K562 (cell line): ENCODE measurements around the gene NFKBIB. TPM values are rescaled to one million over a fixed set of nuclear protein-coding genes. Genes with fewer than 3 reads are reported as not detected.

Experiments
- BACH1 ChIP-seq: fragments of 200-800 bp; sonication (Bioruptor generic); IDR thresholded peaks from 2 replicates; pipeline ENCODE4 v1.6.1; 2016; ENCODE audit warnings: missing genetic modification characterization, missing compliant biosample characterization
- CBX2 ChIP-seq: fragments of 200-600 bp; sonication (generic); IDR thresholded peaks from one replicate; pipeline ENCODE4 v1.6.1; 2012; ENCODE audit warnings: mild to moderate bottlenecking, low read length, inconsistent platforms; ENCODE audit not compliant: insufficient read depth, poor library complexity, severe bottlenecking
- E2F6 ChIP-seq, 2 experiments: IDR thresholded peaks; 2 replicates each; pipeline ENCODE4 v1.6.1; 2011; ENCODE audit warnings: borderline replicate concordance in 1 of 2, control low read depth in 1 of 2, low read depth in 1 of 2, low read length in 1 of 2, mild to moderate bottlenecking in 1 of 2, mixed read lengths in 1 of 2, moderate library complexity in 1 of 2; ENCODE audit not compliant: insufficient read depth in 1 of 2, insufficient read length in 1 of 2, poor library complexity in 1 of 2, severe bottlenecking in 1 of 2; ENCODE audit errors: extremely low read depth in 1 of 2
- FOXM1 ChIP-seq, 2 experiments: fragments of 450-650 bp in 1 of 2; sonication (generic) in 1 of 2; formaldehyde crosslinking in 1 of 2; IDR thresholded peaks; 2 replicates each; pipeline versions ENCODE4 v1.6.1 to v1.9.0; 2017 to 2022; ENCODE audit warnings: low read depth in 2 of 2, mild to moderate bottlenecking in 2 of 2, missing genetic modification reagents in 1 of 2, moderate library complexity in 1 of 2
- FUS ChIP-seq: fragments of 200-400 bp; formaldehyde crosslinking; optimal IDR thresholded peaks from 2 replicates; pipeline ENCODE3; 2017; ENCODE audit warnings: low read depth, low read length
- IFI16 ChIP-seq: fragments of 250-450 bp; sonication (Bioruptor Pico); IDR thresholded peaks from 2 replicates; pipeline ENCODE4 v2.1.2; 2022; ENCODE audit warnings: mild to moderate bottlenecking, inconsistent platforms
- KDM5B ChIP-seq: fragments of 200-600 bp; sonication (generic); IDR thresholded peaks from 2 replicates; pipeline ENCODE4 v1.6.1; 2012; ENCODE audit warnings: low read depth, mild to moderate bottlenecking, moderate library complexity, low read length, control low read depth, inconsistent platforms; ENCODE audit not compliant: insufficient replicate concordance
- LCOR ChIP-seq: sonication (generic); formaldehyde crosslinking; IDR thresholded peaks from 2 replicates; pipeline ENCODE4 v1.8.0; 2022; ENCODE audit warnings: mild to moderate bottlenecking, missing genetic modification reagents
- MAFK ChIP-seq: IDR thresholded peaks from 2 replicates; pipeline ENCODE4 v1.6.1; 2011; ENCODE audit warnings: low read length, improper control_type of control experiment
- MCM2 ChIP-seq: fragments of 450-650 bp; IDR thresholded peaks from 2 replicates; pipeline ENCODE4 v1.6.1; 2017; ENCODE audit warnings: low read depth, mild to moderate bottlenecking
- MCM3 ChIP-seq: fragments of 450-650 bp; IDR thresholded peaks from 2 replicates; pipeline ENCODE4 v1.6.1; 2016
- MCM7 ChIP-seq, 2 experiments: fragments of 450-650 bp; IDR thresholded peaks; 2 replicates each; pipeline ENCODE4 v1.6.1; 2016 to 2018
- NFE2 ChIP-seq: IDR thresholded peaks from 2 replicates; pipeline ENCODE4 v1.6.1; 2014; ENCODE audit warnings: antibody characterized with exemption, low read depth
- PTBP1 ChIP-seq: fragments of 200-400 bp; formaldehyde crosslinking; IDR thresholded peaks from 2 replicates; pipeline ENCODE4 v1.6.1; 2017; ENCODE audit warnings: low read depth, low read length
- RNF2 ChIP-seq: sonication (generic); IDR thresholded peaks from 2 replicates; pipeline ENCODE4 v1.6.1; 2016
- SFPQ ChIP-seq: fragments of 200-400 bp; formaldehyde crosslinking; IDR thresholded peaks from 2 replicates; pipeline ENCODE4 v1.6.1; 2017; ENCODE audit warnings: mild to moderate bottlenecking, low read depth, low read length, moderate library complexity
- SMAD3 ChIP-seq: fragments of 450-650 bp; formaldehyde crosslinking; conservative IDR thresholded peaks from 2 replicates; pipeline ENCODE4 v1.4.0; 2020; ENCODE audit warnings: mild to moderate bottlenecking
- THRAP3 ChIP-seq: fragments of 450-650 bp; IDR thresholded peaks from 2 replicates; pipeline ENCODE4 v1.6.1; 2016; ENCODE audit warnings: mild to moderate bottlenecking, inconsistent platforms, borderline replicate concordance
- ZFP1 ChIP-seq: fragments of 450-650 bp; formaldehyde crosslinking; IDR thresholded peaks from 2 replicates; pipeline ENCODE4 v1.4.0; 2020; ENCODE audit warnings: mild to moderate bottlenecking, mixed read lengths
- ZNF24 ChIP-seq: fragments of 450-650 bp; IDR thresholded peaks from 2 replicates; pipeline ENCODE4 v1.6.1; 2016
- ZNF436 ChIP-seq: fragments of 250-450, 450-650 bp; sonication (Bioruptor Pico); formaldehyde crosslinking; IDR thresholded peaks from 2 replicates; pipeline ENCODE4 v1.7.0; 2020; ENCODE audit warnings: mild to moderate bottlenecking
- ZNF507 ChIP-seq: conservative IDR thresholded peaks from 2 replicates; pipeline ENCODE4 v1.6.1; 2017; ENCODE audit warnings: missing genetic modification characterization, missing compliant biosample characterization
- ZNF561 ChIP-seq: fragments of 450-650 bp; formaldehyde crosslinking; conservative IDR thresholded peaks from 2 replicates; pipeline ENCODE4 v1.4.0; 2020; ENCODE audit warnings: mild to moderate bottlenecking, moderate library complexity
- ZNF75A ChIP-seq: fragments of 450-650 bp; formaldehyde crosslinking; IDR thresholded peaks from 2 replicates; pipeline ENCODE4 v1.4.0; 2020; ENCODE audit warnings: mild to moderate bottlenecking
- ZNF79 ChIP-seq: fragments of 250-450 bp; sonication (Bioruptor Pico); IDR thresholded peaks from 2 replicates; pipeline ENCODE4 v1.4.0; 2020; ENCODE audit warnings: low read depth, mild to moderate bottlenecking, moderate library complexity
- polyA plus RNA-seq, 8 experiments: library from polyadenylated mRNA; depleted of rRNA in 4 of 8; stranded (reverse) in 5 of 8; unstranded in 3 of 8; fragments of >200 nt; fragmentation: Nextera tagmentation in 2 of 8; fragmentation: Illumina TruSeq in 1 of 8; extraction: Ambion mirVana in 2 of 8; extraction: Trizol in 1 of 8; gene quantifications; 2 replicates each; pipeline versions ENCODE4 v1.2.1 to v1.2.3, GENCODE V29; 2011 to 2014; ENCODE audit warnings: inconsistent platforms in 1 of 8, missing spikeins in 1 of 8
- total RNA-seq, 7 experiments: library from RNA; depleted of rRNA in 6 of 7; stranded (reverse); fragments of >200 nt in 6 of 7; fragmentation: Illumina TruSeq in 2 of 7; extraction: Trizol in 2 of 7; gene quantifications; 2 replicates each; pipeline versions ENCODE4 v1.2.1 to v1.2.3, GENCODE V29; 2011 to 2021; ENCODE audit warnings: low replicate concordance in 1 of 7

NFKBIB gene
- total and polyA plus RNA-seq, 9 of the 15 experiments (the other 6 are each of a cell fraction or from before 2014, with no cell fraction given) = 1.5 to 44.9 (median 10.4) TPM

- no peak for TF ChIP-seq THRAP3
- no peak; the same call in 1 of the 2 replicates for TF ChIP-seq LCOR (CRISPR knock-in tag)
- TF ChIP-seq MCM3 = no peak
- TF ChIP-seq MCM7 (IDR thresholded peaks at IDR 0.05) = no peak
- no peak for TF ChIP-seq SFPQ
- TF ChIP-seq FUS = no peak
- TF ChIP-seq ZNF79 (CRISPR knock-in tag) = no peak
- no peak for TF ChIP-seq MCM2
- TF ChIP-seq ZNF75A = no peak
- TF ChIP-seq ZNF561 (CRISPR knock-in tag) = no peak
- TF ChIP-seq PTBP1 = no peak
- no peak for TF ChIP-seq BACH1 (tag)
- no peak for TF ChIP-seq NFE2
- no peak for TF ChIP-seq E2F6 (IDR thresholded peaks at IDR 0.05; ENCODE audit: borderline replicate concordance in 1 of 2, extremely low read depth in 1 of 2, insufficient read depth in 1 of 2, insufficient read length in 1 of 2, low read depth in 1 of 2, low read length in 1 of 2, poor library complexity in 1 of 2, severe bottlenecking in 1 of 2)
- no peak for TF ChIP-seq ZFP1 (CRISPR knock-in tag)
- no peak for TF ChIP-seq SMAD3 (CRISPR knock-in tag)
- no peak for TF ChIP-seq ZNF436
- no peak for TF ChIP-seq RNF2
- no peak for TF ChIP-seq ZNF24
- TF ChIP-seq FOXM1 (IDR thresholded peaks at IDR 0.05; ENCODE audit: low read depth) = no peak
- TF ChIP-seq FOXM1 (CRISPR knock-in tag; IDR thresholded peaks at IDR 0.05; ENCODE audit: low read depth) = no peak
- no peak for TF ChIP-seq IFI16
- TF ChIP-seq CBX2 = no peak
- no peak for TF ChIP-seq MAFK
- no peak for TF ChIP-seq KDM5B
- TF ChIP-seq ZNF507 (tag) = no peak
Measured at GRCh38 chr19:38850436-38850975, 49.3 kb upstream of the NFKBIB start (continued).
